Fibroblast of lung (primary cell): Measurements from ENCODE around the gene ZNF728.

ENCODE experiments used
- EZH2 ChIP-seq: IDR thresholded peaks from 2 replicates; pipeline ENCODE4 v1.5.1; 2012; ENCODE audit warnings: low read length, control low read depth, mild to moderate bottlenecking; ENCODE audit errors: missing control alignments
- TF ChIP-seq, protein P1 (sequence below), 2 donors: IDR thresholded peaks in 1 of 2; conservative IDR thresholded peaks in 1 of 2; 1 replicate in 1 of 2; 2 replicates in 1 of 2; pipeline ENCODE4 v1.5.1; 2011 to 2012; ENCODE audit warnings: low read length in 2 of 2, control low read depth in 1 of 2, inconsistent platforms in 1 of 2, low read depth in 1 of 2, mild to moderate bottlenecking in 1 of 2

DNA sequence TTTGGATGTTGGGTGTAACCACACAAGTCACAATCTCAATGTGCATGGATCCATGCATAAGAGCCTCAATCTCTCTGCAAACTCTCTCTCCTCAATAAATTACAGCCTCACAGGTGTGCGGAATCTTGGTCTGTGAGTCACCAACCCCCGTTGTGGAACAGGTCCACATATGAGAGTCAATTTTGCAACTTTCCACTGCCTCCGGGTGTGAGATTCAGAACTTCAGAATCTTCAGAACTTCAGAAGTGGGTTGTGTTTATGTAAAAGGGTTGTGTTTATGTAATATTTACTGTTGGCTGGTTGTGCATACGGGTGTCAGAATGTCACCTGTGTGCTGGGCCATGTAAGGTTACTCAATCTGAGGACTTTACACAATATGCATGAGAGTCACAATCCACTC lies 46.3 kb upstream of the ZNF728 start:
- TF ChIP-seq, protein P1, sequence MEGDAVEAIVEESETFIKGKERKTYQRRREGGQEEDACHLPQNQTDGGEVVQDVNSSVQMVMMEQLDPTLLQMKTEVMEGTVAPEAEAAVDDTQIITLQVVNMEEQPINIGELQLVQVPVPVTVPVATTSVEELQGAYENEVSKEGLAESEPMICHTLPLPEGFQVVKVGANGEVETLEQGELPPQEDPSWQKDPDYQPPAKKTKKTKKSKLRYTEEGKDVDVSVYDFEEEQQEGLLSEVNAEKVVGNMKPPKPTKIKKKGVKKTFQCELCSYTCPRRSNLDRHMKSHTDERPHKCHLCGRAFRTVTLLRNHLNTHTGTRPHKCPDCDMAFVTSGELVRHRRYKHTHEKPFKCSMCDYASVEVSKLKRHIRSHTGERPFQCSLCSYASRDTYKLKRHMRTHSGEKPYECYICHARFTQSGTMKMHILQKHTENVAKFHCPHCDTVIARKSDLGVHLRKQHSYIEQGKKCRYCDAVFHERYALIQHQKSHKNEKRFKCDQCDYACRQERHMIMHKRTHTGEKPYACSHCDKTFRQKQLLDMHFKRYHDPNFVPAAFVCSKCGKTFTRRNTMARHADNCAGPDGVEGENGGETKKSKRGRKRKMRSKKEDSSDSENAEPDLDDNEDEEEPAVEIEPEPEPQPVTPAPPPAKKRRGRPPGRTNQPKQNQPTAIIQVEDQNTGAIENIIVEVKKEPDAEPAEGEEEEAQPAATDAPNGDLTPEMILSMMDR (conservative IDR thresholded peaks at IDR 0.05 in 1 of 2, IDR thresholded peaks at IDR 0.05 in 1 of 2; ENCODE audit: low read depth in 1 of 2, low read length in 2 of 2), result no peak
- no peak for TF ChIP-seq EZH2
